HG02571 (cell line): ENCODE measurements around the gene PCSK9.
A peak's percentile ranks its signal among the peaks of the same experiment; 100 is the strongest.
"Not testable (repeated sequence)": the region's sequence is repeated elsewhere in the genome, so short reads cannot be mapped to it uniquely, and the experiment has no call there.

ENCODE experiments used
- ATAC-seq: cut with Tn5 transposase; IDR thresholded peaks from one replicate; pipeline ENCODE4 v1.9.1; 2021; ENCODE audit warnings: mild to moderate bottlenecking, moderate library complexity; ENCODE audit not compliant: unreplicated experiment

Gene PCSK9

GRCh38 chr1:55007625-55008024 lies 31.7 kb upstream of the PCSK9 start:
- no peak for ATAC-seq

GRCh38 chr1:55010194-55010886 lies 29.0 kb upstream of the PCSK9 start:
- no peak for ATAC-seq

- no peak for ATAC-seq
Measured at GRCh38 chr1:55010887-55011217, 28.5 kb upstream of the PCSK9 start.

GRCh38 chr1:55012661-55013060 lies 26.7 kb upstream of the PCSK9 start:
- ATAC-seq = no peak

DNA sequence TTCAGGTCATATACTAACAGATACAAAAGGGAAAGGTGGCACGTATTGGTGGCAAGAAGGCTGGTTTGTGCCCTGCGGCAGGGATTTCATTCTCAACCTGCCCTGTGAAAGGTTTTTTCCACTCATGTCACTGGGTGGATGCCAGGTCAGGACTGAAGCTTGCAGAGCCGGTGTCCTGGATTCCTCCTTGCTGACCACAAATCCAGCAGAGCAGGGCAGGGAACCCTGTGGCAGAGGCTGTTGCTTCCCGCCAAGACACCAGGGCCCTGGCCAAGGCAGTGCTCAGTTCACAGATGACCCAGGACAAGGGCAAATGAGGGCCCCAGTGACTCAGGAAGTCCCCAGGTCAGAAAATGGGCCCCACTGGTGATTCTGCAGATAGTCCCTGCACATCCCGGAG lies 24.2 kb upstream of the PCSK9 start:
- no peak for ATAC-seq

GRCh38 chr1:55015731-55016620 lies 23.4 kb upstream of the PCSK9 start:
- no peak for ATAC-seq

- no peak for ATAC-seq
Measured at GRCh38 chr1:55018395-55018794, 21.0 kb upstream of the PCSK9 start.

GRCh38 chr1:55021942-55022546 lies 17.3 kb upstream of the PCSK9 start:
- ATAC-seq = peak; percentile 70

- ATAC-seq = not testable (repeated sequence)
Measured at GRCh38 chr1:55024163-55024562, 15.2 kb upstream of the PCSK9 start.

DNA sequence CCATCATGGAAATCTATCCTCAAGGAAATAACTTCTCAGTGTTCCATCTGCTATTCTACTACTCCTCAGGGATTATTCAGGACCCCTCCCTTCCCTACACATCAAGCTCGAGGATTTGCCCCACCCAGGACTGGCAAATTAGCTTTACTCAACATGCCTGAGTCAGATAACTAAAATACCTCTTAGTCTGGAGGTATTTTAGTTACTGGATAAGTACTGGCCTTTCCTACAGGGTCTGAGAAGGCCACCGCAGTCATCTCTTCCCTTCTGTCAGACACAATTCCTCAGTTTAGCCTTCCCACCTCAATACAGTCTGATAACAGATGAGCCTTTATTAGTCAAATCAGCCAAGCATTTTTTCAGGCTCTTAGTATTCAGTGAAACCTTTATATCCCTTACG lies 12.7 kb upstream of the PCSK9 start:
- not testable (repeated sequence) for ATAC-seq

DNA sequence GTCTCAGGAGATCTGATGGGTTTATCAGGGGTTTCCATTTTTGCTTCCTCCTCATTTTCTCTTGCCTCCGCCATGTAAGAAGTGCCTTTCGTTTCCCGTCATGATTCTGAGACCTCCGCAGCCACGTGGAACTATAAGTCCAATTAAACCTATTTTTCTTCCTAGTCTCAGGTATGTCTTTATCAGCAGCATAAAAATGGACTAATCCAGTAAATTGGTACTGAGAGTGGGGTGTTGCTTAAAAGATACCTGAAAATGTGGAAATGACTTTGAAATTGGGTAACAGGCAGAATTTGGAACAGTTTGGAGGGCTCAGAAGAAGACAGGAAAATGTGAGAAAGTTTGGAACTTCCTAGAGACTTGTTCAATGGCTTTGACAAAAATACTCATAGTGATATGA lies 8.2 kb upstream of the PCSK9 start:
- ATAC-seq = not testable (repeated sequence)

DNA sequence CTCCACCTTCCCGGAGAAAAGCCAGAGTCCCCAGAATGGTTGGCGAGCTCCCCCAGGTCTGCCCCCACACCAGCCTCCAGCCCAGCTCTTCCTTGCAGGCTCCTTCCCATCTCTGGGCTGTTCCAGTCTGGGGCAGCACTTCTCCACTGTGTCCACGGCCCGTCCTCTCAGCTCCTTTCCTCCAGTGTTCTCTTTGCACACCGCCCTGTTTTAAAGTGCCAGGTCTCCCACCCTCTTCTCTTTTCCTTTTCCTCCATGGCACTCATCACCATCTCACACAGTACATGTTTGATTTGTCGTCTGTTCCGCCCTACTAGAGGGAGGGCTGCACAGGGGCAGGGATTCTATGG lies 6.1 kb upstream of the PCSK9 start:
- ATAC-seq = no peak

DNA sequence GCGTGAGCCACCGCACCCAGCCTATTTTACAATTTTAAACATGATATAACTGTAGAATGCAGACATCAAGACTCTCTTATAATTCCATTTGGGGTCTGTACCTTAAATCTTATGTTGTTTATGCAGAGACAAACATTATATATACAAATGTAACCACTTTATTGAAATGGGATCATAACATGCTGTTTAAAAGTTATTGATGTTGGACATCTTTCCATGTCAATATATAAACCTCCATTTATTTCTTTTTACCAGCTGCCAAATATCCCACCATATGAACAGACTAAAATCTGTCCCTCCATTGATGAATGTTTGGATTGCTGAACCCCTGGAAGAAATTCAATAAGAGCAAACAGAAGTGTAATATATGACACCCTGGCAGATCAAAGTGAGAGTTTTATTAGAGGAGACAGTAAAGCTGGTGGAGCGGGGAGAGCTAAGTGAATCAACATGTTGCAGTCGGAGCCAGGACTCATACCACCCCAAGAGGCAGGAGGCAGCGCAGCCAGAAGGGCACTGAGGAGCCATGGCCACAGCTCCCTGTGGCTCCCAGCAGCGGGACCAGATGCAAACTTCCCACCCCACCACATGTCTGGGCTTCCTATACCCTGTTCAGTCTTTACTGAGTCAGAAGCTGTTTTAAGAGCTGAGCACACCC lies 4.7 kb upstream of the PCSK9 start:
- no peak for ATAC-seq

DNA sequence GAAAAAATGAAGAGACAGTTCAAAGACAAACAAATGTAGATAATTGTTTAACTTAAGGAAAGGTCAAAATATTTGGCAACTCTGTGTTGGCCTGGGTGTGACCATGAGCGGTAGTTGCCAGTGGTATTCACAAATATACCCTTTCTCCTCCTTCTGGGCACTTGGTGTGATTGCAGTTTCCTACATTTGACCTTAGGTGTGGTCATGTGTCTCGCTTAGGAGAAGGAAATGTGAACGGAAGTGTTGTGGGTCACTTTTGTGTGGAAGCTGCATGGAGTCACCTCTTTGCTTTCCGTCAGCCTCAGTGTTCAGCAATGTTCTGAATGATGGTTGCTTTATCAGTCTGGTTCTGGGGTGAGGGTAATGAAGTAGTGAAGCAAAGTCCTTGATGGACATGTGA lies 3.4 kb upstream of the PCSK9 start:
- ATAC-seq = no peak

GRCh38 chr1:55037733-55038551 lies 1.4 kb upstream of the PCSK9 start:
- ATAC-seq = no peak

- ATAC-seq = no peak
Measured at GRCh38 chr1:55038552-55038838, 853 bp upstream of the PCSK9 start.

DNA sequence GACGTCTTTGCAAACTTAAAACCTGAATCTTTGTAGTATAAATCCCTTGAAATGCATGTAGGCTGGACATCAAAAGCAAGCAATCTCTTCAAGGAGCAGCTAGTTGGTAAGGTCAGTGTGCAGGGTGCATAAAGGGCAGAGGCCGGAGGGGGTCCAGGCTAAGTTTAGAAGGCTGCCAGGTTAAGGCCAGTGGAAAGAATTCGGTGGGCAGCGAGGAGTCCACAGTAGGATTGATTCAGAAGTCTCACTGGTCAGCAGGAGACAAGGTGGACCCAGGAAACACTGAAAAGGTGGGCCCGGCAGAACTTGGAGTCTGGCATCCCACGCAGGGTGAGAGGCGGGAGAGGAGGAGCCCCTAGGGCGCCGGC lies 390 bp upstream of the PCSK9 start:
- no peak for ATAC-seq

- no peak for ATAC-seq
Measured at GRCh38 chr1:55040083-55040932, 960 bp downstream of the PCSK9 start.

GRCh38 chr1:55040933-55041494 lies 1.7 kb downstream of the PCSK9 start:
- ATAC-seq = no peak

GRCh38 chr1:55041613-55042012 lies 2.3 kb downstream of the PCSK9 start:
- ATAC-seq = no peak
